Smooth muscle cell (in vitro differentiated cells): ENCODE results near the gene GPS1. TPM values are rescaled to one million over a fixed set of nuclear protein-coding genes. Genes with fewer than 3 reads are reported as not detected.

Source experiments
- DNase-seq: peaks from one replicate; lab custom pipeline; 2025; ENCODE audit not compliant: unreplicated experiment; lab: John Stamatoyannopoulos, UW
- H2AFZ ChIP-seq: fragments of 200-600 bp; sonication (generic); 2 replicates; pipeline ENCODE4 v1.6.0; 2016; ENCODE audit warnings: antibody characterized with exemption, low read depth, mild to moderate bottlenecking
- H3F3A ChIP-seq: fragments of 200-600 bp; sonication (generic); 2 replicates; pipeline ENCODE4 v1.6.0; 2017; ENCODE audit warnings: antibody characterized with exemption, low read depth
- H3K27ac ChIP-seq: fragments of 200-600 bp; sonication (generic); 2 replicates; pipeline ENCODE4 v1.5.1; 2016; ENCODE audit warnings: low read depth, mild to moderate bottlenecking
- H3K27me3 ChIP-seq: fragments of 200-600 bp; sonication (generic); 2 replicates; pipeline ENCODE4 v1.6.1; 2016; ENCODE audit warnings: low read depth, mild to moderate bottlenecking
- H3K36me3 ChIP-seq: fragments of 200-600 bp; sonication (generic); 2 replicates; pipeline ENCODE4 v1.5.1; 2016; ENCODE audit warnings: low read depth
- H3K4me1 ChIP-seq: fragments of 200-600 bp; sonication (generic); 2 replicates; pipeline ENCODE4 v1.5.1; 2016; ENCODE audit warnings: low read depth
- H3K4me2 ChIP-seq: fragments of 200-600 bp; sonication (generic); 2 replicates; pipeline ENCODE4 v1.6.0; 2016; ENCODE audit warnings: mild to moderate bottlenecking
- H3K4me3 ChIP-seq: fragments of 200-600 bp; sonication (generic); 2 replicates; pipeline ENCODE4 v1.5.1; 2016; ENCODE audit warnings: mild to moderate bottlenecking
- H3K79me2 ChIP-seq: fragments of 200-600 bp; sonication (generic); 2 replicates; pipeline ENCODE4 v1.6.0; 2016; ENCODE audit warnings: low read depth, mild to moderate bottlenecking
- H3K9ac ChIP-seq: fragments of 200-600 bp; sonication (generic); 2 replicates; pipeline ENCODE4 v1.6.0; 2016; ENCODE audit warnings: low read depth
- H3K9me3 ChIP-seq: fragments of 200-600 bp; sonication (generic); replicated peaks from 2 replicates; pipeline ENCODE4 v1.5.1; 2016; ENCODE audit warnings: low read depth
- H4K20me1 ChIP-seq: fragments of 200-600 bp; sonication (generic); 2 replicates; pipeline ENCODE4 v1.6.0; 2016; ENCODE audit warnings: low read depth
- WGBS: methylation state at CpG from one replicate; pipeline ENCODE4 v1.1.7; 2016; ENCODE audit warnings: low lambda C conversion rate; 5-methylcytosine and 5-hydroxymethylcytosine counted together
- polyA plus RNA-seq: library from polyadenylated mRNA; unstranded; fragments of >200 nt; fragmentation: Nextera tagmentation; extraction: Ambion mirVana; gene quantifications from 2 replicates; pipeline ENCODE4 v1.2.1, GENCODE V29; 2016
- total RNA-seq: library from RNA; depleted of rRNA; stranded (reverse); fragments of >200 nt; gene quantifications from 2 replicates; pipeline ENCODE4 v1.2.3, GENCODE V29; 2014
- TF ChIP-seq, protein P1 (sequence below): fragments of 200-600 bp; sonication (generic); IDR thresholded peaks from 2 replicates; pipeline ENCODE4 v1.5.1; 2017; ENCODE audit warnings: borderline replicate concordance, mild to moderate bottlenecking, antibody characterized with exemption; ENCODE audit not compliant: insufficient read depth, poor library complexity, severe bottlenecking

The GPS1 gene
- total and polyA plus RNA-seq, 2 experiments from 2014 or later: 93.7 to 134 TPM

DNA sequence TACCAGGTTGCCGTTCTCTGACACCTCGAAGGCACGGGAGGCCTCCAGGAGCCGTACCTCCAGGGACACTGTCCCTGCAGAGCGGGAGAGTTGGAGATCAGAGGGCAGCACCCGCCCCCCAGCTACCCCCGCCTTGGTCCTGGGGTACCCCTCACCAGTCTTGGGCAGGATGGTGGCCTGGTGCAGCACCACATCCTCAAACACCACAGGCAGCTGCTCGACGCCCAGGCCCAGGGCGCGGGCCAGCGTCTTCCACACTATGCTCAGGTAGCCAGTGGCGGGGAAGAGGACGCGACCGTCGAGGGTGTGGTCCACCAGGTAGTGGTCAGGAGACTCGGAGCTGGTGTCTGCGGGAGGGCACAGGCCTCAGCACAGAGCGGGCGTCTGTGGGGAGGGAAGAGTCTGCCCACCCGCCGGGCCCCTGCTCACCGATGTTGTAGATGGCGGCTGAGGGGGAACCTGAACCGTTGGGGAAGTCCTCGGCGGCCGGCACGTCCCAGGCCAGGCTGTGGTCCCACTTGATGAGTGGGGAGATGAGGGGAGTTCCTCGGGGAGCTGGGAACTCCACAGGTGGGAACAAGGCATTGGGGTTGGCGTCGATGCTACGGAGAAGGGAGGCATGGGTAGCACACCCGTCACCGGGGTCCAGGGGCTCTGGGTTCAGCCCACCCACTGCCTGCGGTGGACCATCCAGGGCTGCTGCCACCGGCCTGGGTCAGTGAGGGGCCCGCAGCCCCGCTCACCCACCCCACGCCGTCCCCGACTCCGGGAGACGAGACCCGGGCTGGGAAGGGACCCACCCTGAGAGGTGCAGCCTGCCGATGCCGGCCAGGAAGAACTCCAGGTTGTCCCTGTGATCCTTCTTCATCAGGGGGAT is 36.5 kb downstream of the GPS1 start:
- TF ChIP-seq, protein P1, sequence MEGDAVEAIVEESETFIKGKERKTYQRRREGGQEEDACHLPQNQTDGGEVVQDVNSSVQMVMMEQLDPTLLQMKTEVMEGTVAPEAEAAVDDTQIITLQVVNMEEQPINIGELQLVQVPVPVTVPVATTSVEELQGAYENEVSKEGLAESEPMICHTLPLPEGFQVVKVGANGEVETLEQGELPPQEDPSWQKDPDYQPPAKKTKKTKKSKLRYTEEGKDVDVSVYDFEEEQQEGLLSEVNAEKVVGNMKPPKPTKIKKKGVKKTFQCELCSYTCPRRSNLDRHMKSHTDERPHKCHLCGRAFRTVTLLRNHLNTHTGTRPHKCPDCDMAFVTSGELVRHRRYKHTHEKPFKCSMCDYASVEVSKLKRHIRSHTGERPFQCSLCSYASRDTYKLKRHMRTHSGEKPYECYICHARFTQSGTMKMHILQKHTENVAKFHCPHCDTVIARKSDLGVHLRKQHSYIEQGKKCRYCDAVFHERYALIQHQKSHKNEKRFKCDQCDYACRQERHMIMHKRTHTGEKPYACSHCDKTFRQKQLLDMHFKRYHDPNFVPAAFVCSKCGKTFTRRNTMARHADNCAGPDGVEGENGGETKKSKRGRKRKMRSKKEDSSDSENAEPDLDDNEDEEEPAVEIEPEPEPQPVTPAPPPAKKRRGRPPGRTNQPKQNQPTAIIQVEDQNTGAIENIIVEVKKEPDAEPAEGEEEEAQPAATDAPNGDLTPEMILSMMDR: no peak
- Histone ChIP-seq H3K36me3 (no peaks in the 10 kb centered on the region), H3K27me3 (no peaks in the 10 kb centered on the region), H3K9ac (no peak overlapping the region), H3K9me3 (no peaks in the 10 kb centered on the region), H3K79me2 (peaks cover 6% of the 10 kb centered on the region), H3F3A (no peaks in the 10 kb centered on the region), H3K4me1 (no peaks in the 10 kb centered on the region), H4K20me1 (peaks cover 81% of the 10 kb centered on the region), H3K4me2 (no peak overlapping the region), H2AFZ (no peak overlapping the region), H3K27ac (no peak overlapping the region), H3K4me3 (no peak overlapping the region)
- DNase-seq: no peak
- WGBS: 97% methylated on average over 37 of the region's 48 CpGs

GRCh38 chr17:82088838-82089722 is 37.4 kb downstream of the GPS1 start:
- no peak overlapping the region for H3K9ac ChIP-seq

DNA sequence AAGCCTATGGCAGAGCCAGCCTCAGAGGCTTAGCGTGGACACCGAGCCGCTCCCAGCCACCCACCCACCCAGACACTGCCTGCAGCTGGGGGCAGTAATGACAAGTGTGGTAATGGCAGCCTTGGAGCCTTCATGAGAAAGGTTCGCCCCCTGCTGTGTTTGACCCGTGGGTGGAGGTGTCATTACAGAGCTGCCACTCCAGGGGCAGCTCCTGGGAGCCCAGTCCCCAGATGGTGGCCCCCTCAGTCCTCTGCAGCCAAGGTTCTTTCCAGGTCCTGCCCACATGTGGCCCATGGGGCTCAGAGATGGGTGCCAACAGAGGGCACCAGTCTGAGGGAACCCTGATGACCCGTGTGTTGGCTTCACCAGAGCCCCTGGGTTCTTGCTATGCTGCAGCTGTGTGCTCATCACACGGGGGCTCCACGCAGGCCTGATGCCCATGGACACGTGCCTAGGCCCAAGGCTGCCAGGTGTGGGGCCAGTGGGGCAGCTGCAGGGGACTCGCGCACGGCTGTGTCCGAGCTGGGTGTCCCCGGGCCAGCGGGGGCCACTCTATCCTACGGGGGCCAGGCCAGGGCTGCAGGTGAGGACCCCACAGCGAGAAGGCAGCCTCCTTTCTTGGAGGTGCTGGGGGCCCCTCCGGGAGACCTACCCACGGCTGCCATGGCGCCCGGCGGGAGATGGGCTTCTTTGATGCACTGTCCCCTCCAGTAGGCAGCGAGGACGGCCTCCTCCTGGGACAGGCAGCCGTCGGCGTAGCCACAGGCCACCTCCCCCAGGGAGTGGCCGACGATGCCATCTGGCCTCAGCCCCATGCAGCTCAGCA is 38.2 kb downstream of the GPS1 start:
- Histone ChIP-seq H3K27ac (no peak overlapping the region), H3K27me3 (no peaks in the 10 kb centered on the region), H3K9me3 (no peaks in the 10 kb centered on the region), H3K4me2 (no peak overlapping the region), H3K4me3 (no peak overlapping the region), H2AFZ (no peak overlapping the region), H3F3A (no peaks in the 10 kb centered on the region), H3K9ac (no peak overlapping the region), H4K20me1 (peaks cover 79% of the 10 kb centered on the region), H3K36me3 (no peaks in the 10 kb centered on the region), H3K79me2 (peaks cover 23% of the 10 kb centered on the region), H3K4me1 (no peaks in the 10 kb centered on the region)
- no peak for DNase-seq
- WGBS: 97% methylated on average over 29 of the region's 29 CpGs
- TF ChIP-seq, protein P1: no peak

More at GRCh38 chr17:82088838-82089722, 37.4 kb downstream of the GPS1 start:
- H3K4me1 ChIP-seq: no peaks in the 10 kb centered on the region
- H3K36me3 ChIP-seq: no peaks in the 10 kb centered on the region
- no peak for DNase-seq
- TF ChIP-seq, protein P1: no peak
- no peak overlapping the region for H3K4me3 ChIP-seq
- WGBS: 97% methylated on average over 47 of the region's 47 CpGs
- no peaks in the 10 kb centered on the region for H3K27me3 ChIP-seq
- H2AFZ ChIP-seq: no peak overlapping the region
- H4K20me1 ChIP-seq: peaks cover 80% of the 10 kb centered on the region
- H3F3A ChIP-seq: no peaks in the 10 kb centered on the region
- H3K9me3 ChIP-seq: no peaks in the 10 kb centered on the region
- no peak overlapping the region for H3K4me2 ChIP-seq
- H3K27ac ChIP-seq: no peak overlapping the region
- peaks cover 14% of the 10 kb centered on the region for H3K79me2 ChIP-seq
